ENCODE results near the gene PTPRR. TPM values are rescaled to one million over a fixed set of nuclear protein-coding genes. Genes with fewer than 3 reads are reported as not detected.

Gene PTPRR
- total and polyA plus RNA-seq, 2 of the 4 experiments (the other 2 are of a cell fraction): 0.18 to 0.21 TPM

- H4K91ac ChIP-seq (ENCODE audit: insufficient read depth, low read depth, low read length): no peak overlapping the region
- H3K23ac ChIP-seq (ENCODE audit: low read depth, low read length): no peak overlapping the region
- H3K4me2 ChIP-seq (ENCODE audit: low read depth, low read length): no peak overlapping the region
- no TSS peak for BruUV-seq (replicated peaks)
- no peak overlapping the region for H4K8ac ChIP-seq (ENCODE audit: low read depth in 2 of 2, low read length in 2 of 2)
- no peaks in the 10 kb centered on the region for H3K79me1 ChIP-seq (ENCODE audit: low read depth in 1 of 2, low read length in 2 of 2)
- H4K5ac ChIP-seq (ENCODE audit: low read depth, low read length): no peak overlapping the region
- CTCF ChIA-PET: no interaction called here
- no peaks in the 10 kb centered on the region for H3K9me1 ChIP-seq (ENCODE audit: insufficient read depth, low read length)
- H2BK5ac ChIP-seq (ENCODE audit: low read depth, low read length, poor library complexity, severe bottlenecking): no peak overlapping the region
- H3K18ac ChIP-seq (ENCODE audit: low read depth, low read length): no peak overlapping the region
- no peak overlapping the region for H3K56ac ChIP-seq (ENCODE audit: extremely low read depth, insufficient read depth, low read length)
- H3K27me3 ChIP-seq (ENCODE audit: control insufficient read depth, insufficient read depth, low read length): peaks cover 1% of the 10 kb centered on the region; the same call in 1 of the 2 replicates
- no peak overlapping the region for H2AFZ ChIP-seq (replicated peaks; ENCODE audit: low read length, poor library complexity)
- in situ Hi-C loops (cut with MboI; ENCODE audit: low sequenced_read_pairs): no loop called here
- H3K4me3 ChIP-seq (ENCODE audit: insufficient read depth, low read depth, low read length): no peak overlapping the region
- H2AK5ac ChIP-seq (ENCODE audit: low read depth, low read length): no peak overlapping the region
- H2BK15ac ChIP-seq (ENCODE audit: low read depth, low read length): no peak overlapping the region
- H3K4me1 ChIP-seq (ENCODE audit: control insufficient read depth, insufficient read depth, low read length): peaks cover 3% of the 10 kb centered on the region
- H3K4ac ChIP-seq (ENCODE audit: low read depth, low read length): no peak overlapping the region
- intact Hi-C loops (cut with micrococcal nuclease): no loop called here
- no peak overlapping the region for H2AK9ac ChIP-seq (replicated peaks; ENCODE audit: low read depth, low read length, poor library complexity)
- no peaks in the 10 kb centered on the region for H3K36me3 ChIP-seq (ENCODE audit: control insufficient read depth, insufficient read depth, low read length)
- dilution Hi-C loops (cut with HindIII; ENCODE audit: low sequenced_read_pairs, unreplicated experiment): no loop called here
- POLR2A ChIA-PET (ENCODE audit: unreplicated experiment): no interaction called here
- no peak overlapping the region for H2BK20ac ChIP-seq (ENCODE audit: low read depth, low read length)
- no peaks in the 10 kb centered on the region for H3K9me3 ChIP-seq (ENCODE audit: control insufficient read depth, insufficient read depth, low read length)
- no peak overlapping the region for H3K14ac ChIP-seq (replicated peaks; ENCODE audit: low read depth, low read length)
- DNase-seq (no peak), ATAC-seq (ENCODE audit: low read depth) (no peak)
- H3K27ac ChIP-seq (ENCODE audit: insufficient read depth, low read length): no peak overlapping the region
- 80% methylated on average over 1 of the region's 4 CpGs; no CpG with 5 or more reads in 1 of the 2 experiments for WGBS, 2 experiments (ENCODE audit: extremely low coverage in 2 of 2, insufficient read length in 1 of 2)
- no peak for TF ChIP-seq CHD1 (IDR thresholded peaks at IDR 0.05; ENCODE audit: low read depth, low read length)
- no peak for TF ChIP-seq BHLHE40 (IDR thresholded peaks at IDR 0.05; ENCODE audit: low read depth, low read length)
- no peak overlapping the region for H3K9ac ChIP-seq (ENCODE audit: low read depth, low read length)
- H2BK120ac ChIP-seq (ENCODE audit: low read depth, low read length): no peak overlapping the region
- no peaks in the 10 kb centered on the region for H4K20me1 ChIP-seq (ENCODE audit: insufficient read depth, low read length)
These were observed 302.2 kb downstream of the PTPRR start for GRCh38 chr12:70618371-70618770.

Data from IMR-90 (cell line).